KMS-11 (cell line): Measurements from ENCODE around the gene CYBC1.

Experiments used
- H2AFZ ChIP-seq: fragments of 200-600 bp; sonication (generic); 2 replicates; pipeline ENCODE4 v1.6.1; 2016; ENCODE audit warnings: antibody characterized with exemption, mixed run types, low read depth
- H3K27ac ChIP-seq: fragments of 200-600 bp; sonication (generic); 2 replicates; pipeline ENCODE4 v1.6.1; 2016; ENCODE audit warnings: mild to moderate bottlenecking, mixed run types
- H3K27me3 ChIP-seq: fragments of 200-600 bp; sonication (generic); 2 replicates; pipeline ENCODE4 v1.6.1; 2017; ENCODE audit warnings: mild to moderate bottlenecking, low read depth, mixed run types, moderate library complexity; ENCODE audit not compliant: insufficient read depth
- H3K36me3 ChIP-seq: fragments of 200-600 bp; sonication (generic); 2 replicates; pipeline ENCODE4 v1.6.1; 2017; ENCODE audit warnings: mild to moderate bottlenecking, mixed run types; ENCODE audit not compliant: insufficient read depth
- H3K4me1 ChIP-seq: fragments of 200-600 bp; sonication (generic); 2 replicates; pipeline ENCODE4 v1.6.1; 2016; ENCODE audit warnings: mild to moderate bottlenecking, low read depth, mixed run types; ENCODE audit not compliant: poor library complexity, severe bottlenecking
- H3K4me2 ChIP-seq: fragments of 200-600 bp; sonication (generic); 2 replicates; pipeline ENCODE4 v1.7.0; 2016; ENCODE audit warnings: mild to moderate bottlenecking, mixed run types
- H3K4me3 ChIP-seq: fragments of 200-600 bp; sonication (generic); IDR thresholded peaks from 2 replicates; pipeline ENCODE4 v1.6.1; 2017; ENCODE audit warnings: low read depth, low read length, mixed read lengths; ENCODE audit not compliant: insufficient read depth
- H3K79me2 ChIP-seq: fragments of 200-600 bp; sonication (generic); 2 replicates; pipeline ENCODE4 v1.6.1; 2016; ENCODE audit warnings: low read depth, mixed run types; ENCODE audit not compliant: insufficient read depth
- H3K9ac ChIP-seq: fragments of 200-600 bp; sonication (generic); 2 replicates; pipeline ENCODE4 v1.6.1; 2016; ENCODE audit warnings: mild to moderate bottlenecking, mixed run types
- H4K20me1 ChIP-seq: fragments of 200-600 bp; sonication (generic); 2 replicates; pipeline ENCODE4 v1.6.1; 2016; ENCODE audit warnings: mild to moderate bottlenecking, mixed run types; ENCODE audit not compliant: insufficient read depth
- TF ChIP-seq, protein P1 (sequence below): fragments of 200-600 bp; sonication (generic); conservative IDR thresholded peaks from 2 replicates; pipeline ENCODE4 v1.6.1; 2017; ENCODE audit warnings: low read depth, mild to moderate bottlenecking, antibody characterized with exemption, low read length, moderate library complexity, mixed read lengths

CYBC1 gene

DNA sequence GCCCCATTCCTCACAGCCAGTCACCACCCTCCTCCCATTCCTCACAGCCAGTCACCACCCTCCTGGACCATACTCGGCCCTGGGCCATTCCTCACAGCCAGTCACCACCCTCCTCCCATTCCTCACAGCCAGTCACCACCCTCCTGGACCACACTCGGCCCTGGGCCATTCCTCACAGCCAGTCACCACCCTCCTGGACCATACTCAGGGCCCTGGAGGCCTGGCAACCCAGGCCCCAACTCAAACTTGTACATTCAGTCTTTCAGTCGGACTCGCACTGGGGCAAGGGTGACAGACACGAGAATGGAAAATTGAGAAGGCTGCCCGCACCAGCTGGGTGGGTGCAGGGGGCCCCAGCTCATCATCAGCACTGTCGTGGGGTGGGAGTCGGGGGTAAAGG lies 38.6 kb upstream of the CYBC1 start:
- Histone ChIP-seq H3K27me3 (no peaks in the 10 kb centered on the region), H3K4me2 (no peak overlapping the region), H3K4me1 (peaks cover 27% of the 10 kb centered on the region)

DNA sequence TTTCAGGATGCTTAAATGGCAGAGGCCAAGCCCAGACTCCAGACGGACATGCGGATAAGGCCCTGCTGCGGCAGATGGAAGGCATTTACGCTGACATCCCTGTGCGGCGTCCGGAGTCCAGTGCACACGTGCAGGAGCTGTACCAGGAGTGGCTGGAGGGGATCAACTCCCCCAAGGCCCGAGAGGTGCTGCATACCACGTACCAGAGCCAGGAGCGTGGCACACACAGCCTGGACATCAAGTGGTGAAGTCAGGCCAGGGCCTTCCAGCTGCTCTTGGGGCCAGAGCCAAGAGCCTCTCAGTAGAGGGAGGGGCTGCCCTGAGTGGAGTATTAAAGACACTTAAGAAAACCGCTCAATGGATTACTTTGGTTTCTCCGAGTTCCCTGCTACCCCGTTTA lies 37.4 kb upstream of the CYBC1 start:
- Histone ChIP-seq H4K20me1 (no peaks in the 10 kb centered on the region), H3K4me2 (no peak overlapping the region), H2AFZ (no peak overlapping the region), H3K9ac (no peak overlapping the region), H3K4me1 (peaks cover 15% of the 10 kb centered on the region), H3K4me3 (no peak overlapping the region), H3K27ac (no peak overlapping the region), H3K36me3 (no peaks in the 10 kb centered on the region), H3K79me2 (no peaks in the 10 kb centered on the region), H3K27me3 (no peaks in the 10 kb centered on the region)
- TF ChIP-seq, protein P1, sequence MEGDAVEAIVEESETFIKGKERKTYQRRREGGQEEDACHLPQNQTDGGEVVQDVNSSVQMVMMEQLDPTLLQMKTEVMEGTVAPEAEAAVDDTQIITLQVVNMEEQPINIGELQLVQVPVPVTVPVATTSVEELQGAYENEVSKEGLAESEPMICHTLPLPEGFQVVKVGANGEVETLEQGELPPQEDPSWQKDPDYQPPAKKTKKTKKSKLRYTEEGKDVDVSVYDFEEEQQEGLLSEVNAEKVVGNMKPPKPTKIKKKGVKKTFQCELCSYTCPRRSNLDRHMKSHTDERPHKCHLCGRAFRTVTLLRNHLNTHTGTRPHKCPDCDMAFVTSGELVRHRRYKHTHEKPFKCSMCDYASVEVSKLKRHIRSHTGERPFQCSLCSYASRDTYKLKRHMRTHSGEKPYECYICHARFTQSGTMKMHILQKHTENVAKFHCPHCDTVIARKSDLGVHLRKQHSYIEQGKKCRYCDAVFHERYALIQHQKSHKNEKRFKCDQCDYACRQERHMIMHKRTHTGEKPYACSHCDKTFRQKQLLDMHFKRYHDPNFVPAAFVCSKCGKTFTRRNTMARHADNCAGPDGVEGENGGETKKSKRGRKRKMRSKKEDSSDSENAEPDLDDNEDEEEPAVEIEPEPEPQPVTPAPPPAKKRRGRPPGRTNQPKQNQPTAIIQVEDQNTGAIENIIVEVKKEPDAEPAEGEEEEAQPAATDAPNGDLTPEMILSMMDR, result no peak

More for the DNA sequence above, 38.6 kb upstream of the CYBC1 start:
- Histone ChIP-seq H4K20me1 (no peaks in the 10 kb centered on the region), H3K27ac (no peak overlapping the region), H3K4me3 (no peak overlapping the region), H2AFZ (no peak overlapping the region), H3K36me3 (no peaks in the 10 kb centered on the region), H3K9ac (no peak overlapping the region), H3K79me2 (no peaks in the 10 kb centered on the region)
- TF ChIP-seq, protein P1, result no peak

DNA sequence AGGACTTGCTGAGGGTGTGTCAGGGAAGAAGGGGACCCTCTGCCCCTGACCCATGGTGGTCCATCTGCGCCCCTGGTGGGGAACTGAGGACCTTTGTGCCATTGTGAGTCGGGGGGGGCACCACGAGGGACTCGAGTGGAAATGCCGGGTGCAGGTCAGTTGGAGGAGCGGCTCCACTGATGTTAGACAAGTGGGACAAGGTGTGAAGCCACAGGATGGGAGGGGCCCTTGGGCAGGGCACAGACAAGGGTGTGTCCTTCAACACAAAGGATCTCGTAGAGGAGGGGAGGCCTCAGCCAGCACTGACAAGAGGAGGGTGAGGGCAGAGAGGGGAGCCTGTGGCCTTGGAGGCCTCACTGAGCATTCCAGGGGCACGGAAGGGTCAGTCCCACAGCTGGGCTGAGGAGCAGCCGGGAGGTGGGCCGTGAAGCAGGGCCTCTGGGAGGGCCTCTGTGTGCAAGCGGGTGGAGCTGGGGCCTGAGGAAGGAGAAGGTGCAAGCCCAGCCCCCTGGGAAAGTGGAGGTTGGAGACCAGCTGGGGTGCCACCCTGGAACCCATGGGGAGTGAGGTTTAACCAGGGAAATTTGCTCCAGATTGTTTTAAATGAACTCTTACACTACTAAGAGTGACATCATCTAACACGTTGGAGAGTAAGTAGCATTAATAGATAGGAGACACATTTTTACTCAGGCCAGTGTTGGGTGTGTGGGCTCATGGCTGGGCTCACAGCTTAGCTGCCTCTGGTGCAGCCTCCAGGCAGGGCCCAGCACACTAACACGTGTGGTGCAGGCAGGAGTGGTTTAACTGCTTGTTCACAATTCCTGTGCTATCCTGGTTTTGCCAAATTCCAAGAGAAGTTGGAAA lies 35.9 kb upstream of the CYBC1 start:
- no peak overlapping the region for H2AFZ ChIP-seq
- no peak overlapping the region for H3K4me2 ChIP-seq
- H3K36me3 ChIP-seq, result no peaks in the 10 kb centered on the region; the same call in 1 of the 2 replicates
- no peaks in the 10 kb centered on the region for H3K79me2 ChIP-seq
- H3K27ac ChIP-seq, result no peak overlapping the region
- TF ChIP-seq, protein P1, result no peak
- H3K9ac ChIP-seq, result no peak overlapping the region
- H3K27me3 ChIP-seq, result no peaks in the 10 kb centered on the region
- H4K20me1 ChIP-seq, result no peaks in the 10 kb centered on the region
- peaks cover 8% of the 10 kb centered on the region for H3K4me1 ChIP-seq
- no peak overlapping the region for H3K4me3 ChIP-seq

DNA sequence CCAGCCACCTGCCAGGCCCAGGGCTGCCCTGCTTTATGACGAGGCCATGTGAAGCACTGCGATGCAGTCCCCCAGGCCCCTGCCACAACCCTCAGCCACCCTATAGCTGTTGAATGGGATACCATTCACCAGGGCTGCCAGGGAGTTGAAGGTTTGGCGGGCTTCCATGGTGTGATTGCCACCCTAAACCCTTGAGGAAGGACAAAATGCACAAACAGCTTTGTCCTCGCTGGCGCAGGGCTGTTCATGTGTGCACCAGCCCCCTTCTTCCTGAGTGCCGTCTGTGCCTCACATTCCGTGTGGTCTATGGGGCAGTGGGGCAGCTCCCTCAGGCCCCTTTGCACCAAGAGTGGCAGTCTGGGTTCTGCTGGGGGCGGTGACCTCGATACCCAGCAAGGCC lies 33.3 kb upstream of the CYBC1 start:
- no peaks in the 10 kb centered on the region; the same call in 1 of the 2 replicates for H3K36me3 ChIP-seq

More for the DNA sequence above, 33.3 kb upstream of the CYBC1 start:
- H3K9ac ChIP-seq, result no peak overlapping the region
- H3K27ac ChIP-seq, result no peak overlapping the region
- no peak overlapping the region for H3K4me3 ChIP-seq
- H3K4me1 ChIP-seq, result peaks cover 6% of the 10 kb centered on the region
- H3K79me2 ChIP-seq, result no peaks in the 10 kb centered on the region
- H3K4me2 ChIP-seq, result no peak overlapping the region
- no peaks in the 10 kb centered on the region for H4K20me1 ChIP-seq
- H3K27me3 ChIP-seq, result no peaks in the 10 kb centered on the region
- no peak overlapping the region for H2AFZ ChIP-seq
- TF ChIP-seq, protein P1, result no peak
